GM18861 (cell line): ENCODE measurements around the gene PTMS.
A peak's percentile ranks its signal among the peaks of the same experiment; 100 is the strongest.
"Not testable (repeated sequence)": the region's sequence is repeated elsewhere in the genome, so short reads cannot be mapped to it uniquely, and the experiment has no call there.

ENCODE experiments used
- ATAC-seq: cut with Tn5 transposase; IDR thresholded peaks from one replicate; pipeline ENCODE4 v1.9.1; 2021; ENCODE audit not compliant: unreplicated experiment

The PTMS gene

GRCh38 chr12:6765634-6766581 lies at the start of gene PTMS:
TSS of gene PTMS (plus strand) at chr12:6766363. CDS start at chr12:6766706, 343 bp downstream.
- ATAC-seq = peak; percentile 13

- no peak for ATAC-seq
Measured at GRCh38 chr12:6716874-6717437, 49.2 kb upstream of the PTMS start.

- no peak for ATAC-seq
Measured at GRCh38 chr12:6722863-6723262, 43.3 kb upstream of the PTMS start.

GRCh38 chr12:6723607-6724408 lies 42.4 kb upstream of the PTMS start, which contains the start of gene COPS7A:
TSS of gene COPS7A (plus strand) at chr12:6724046. CDS start at chr12:6724657, 611 bp downstream.
- peak; percentile 85 for ATAC-seq

GRCh38 chr12:6724409-6724797 lies 41.8 kb upstream of the PTMS start:
- peak; percentile 17 for ATAC-seq

GRCh38 chr12:6725350-6725749 lies 40.8 kb upstream of the PTMS start:
- ATAC-seq = no peak

- no peak for ATAC-seq
Measured at GRCh38 chr12:6729186-6729585, 37.0 kb upstream of the PTMS start.

- no peak for ATAC-seq
Measured at GRCh38 chr12:6730169-6730568, 36.0 kb upstream of the PTMS start.

GRCh38 chr12:6734506-6735387 lies 31.4 kb upstream of the PTMS start:
- ATAC-seq = no peak

- ATAC-seq = no peak
Measured at GRCh38 chr12:6735448-6736191, 30.5 kb upstream of the PTMS start.

- no peak for ATAC-seq
Measured at GRCh38 chr12:6736754-6737153, 29.4 kb upstream of the PTMS start.

GRCh38 chr12:6742080-6742479 lies 24.1 kb upstream of the PTMS start:
- ATAC-seq = not testable (repeated sequence)

GRCh38 chr12:6742834-6743233 lies 23.3 kb upstream of the PTMS start:
- ATAC-seq = no peak

GRCh38 chr12:6743300-6743699 lies 22.9 kb upstream of the PTMS start:
- not testable (repeated sequence) for ATAC-seq

- no peak for ATAC-seq
Measured at GRCh38 chr12:6745741-6746525, 20.2 kb upstream of the PTMS start.

GRCh38 chr12:6747216-6747615 lies 18.9 kb upstream of the PTMS start:
- no peak for ATAC-seq

GRCh38 chr12:6748761-6749160 lies 17.4 kb upstream of the PTMS start:
- ATAC-seq = no peak

- no peak for ATAC-seq
Measured at GRCh38 chr12:6750506-6750905, 15.7 kb upstream of the PTMS start.

GRCh38 chr12:6751767-6752166 lies 14.4 kb upstream of the PTMS start:
- no peak for ATAC-seq
